Cardiac muscle cell (in vitro differentiated cells and primary cell): ENCODE measurements around the gene GPC5. TPM values are rescaled to one million over a fixed set of nuclear protein-coding genes. Genes with fewer than 3 reads are reported as not detected.

ENCODE experiments used
- DNase-seq, 2 donors: peaks; one replicate each; pipeline versions ENCODE4 v3.0.0 to v3.0.0-alpha.2; 2010 to 2017; ENCODE audit warnings: low read depth in 1 of 2, low spot score in 1 of 2
- H3K27ac ChIP-seq: fragments of 200-600 bp; sonication (generic); 2 replicates; pipeline ENCODE4 v1.5.1; 2016
- H3K27me3 ChIP-seq: fragments of 200-600 bp; sonication (generic); 2 replicates; pipeline ENCODE4 v1.6.0; 2016; ENCODE audit warnings: control low read depth
- H3K36me3 ChIP-seq: fragments of 200-600 bp; sonication (generic); 2 replicates; pipeline ENCODE4 v1.5.1; 2016; ENCODE audit warnings: control low read depth
- H3K4me1 ChIP-seq: fragments of 200-600 bp; sonication (generic); 2 replicates; pipeline ENCODE4 v1.8.1; 2017; ENCODE audit warnings: low read depth, mild to moderate bottlenecking, mixed run types
- H3K4me3 ChIP-seq: fragments of 200-600 bp; sonication (generic); 2 replicates; pipeline ENCODE4 v1.5.1; 2016; ENCODE audit warnings: mild to moderate bottlenecking
- H3K9me3 ChIP-seq: fragments of 200-600 bp; sonication (generic); 2 replicates; pipeline ENCODE4 v1.5.1; 2017; ENCODE audit warnings: low read depth, mild to moderate bottlenecking, control low read depth
- CTCF ChIP-seq: IDR thresholded peaks from 2 replicates; pipeline ENCODE4 v1.5.1; 2012; ENCODE audit warnings: low read depth, mild to moderate bottlenecking, low read length
- polyA plus RNA-seq: library from polyadenylated mRNA; unstranded; fragments of >200 nt; fragmentation: Nextera tagmentation; extraction: Ambion mirVana; gene quantifications from 2 replicates; pipeline ENCODE4 v1.2.1, GENCODE V29; 2016
- total RNA-seq: library from RNA; depleted of rRNA; stranded (reverse); fragments of >200 nt; gene quantifications from 2 replicates; pipeline ENCODE4 v1.2.3, GENCODE V29; 2016

Gene GPC5
- total and polyA plus RNA-seq, 2 experiments from 2014 or later, result 0.97 to 3.3 TPM

GRCh38 chr13:91962946-91963345 lies 564.5 kb downstream of the GPC5 start:
- no peaks in the 10 kb centered on the region for H3K9me3 ChIP-seq
- no peak for TF ChIP-seq CTCF
- no peaks in the 10 kb centered on the region for H3K27me3 ChIP-seq
- no peak overlapping the region for H3K27ac ChIP-seq
- no peaks in the 10 kb centered on the region for H3K4me1 ChIP-seq
- no peak overlapping the region for H3K4me3 ChIP-seq
- H3K36me3 ChIP-seq, result no peaks in the 10 kb centered on the region
- no peak for DNase-seq

GRCh38 chr13:91965511-91965910 lies 567.1 kb downstream of the GPC5 start:
- H3K27me3 ChIP-seq, result no peaks in the 10 kb centered on the region

GRCh38 chr13:91978571-91978970 lies 580.1 kb downstream of the GPC5 start:
- Histone ChIP-seq H3K36me3 (no peaks in the 10 kb centered on the region), H3K27me3 (no peaks in the 10 kb centered on the region), H3K4me3 (no peak overlapping the region), H3K9me3 (no peaks in the 10 kb centered on the region), H3K4me1 (no peaks in the 10 kb centered on the region), H3K27ac (no peak overlapping the region)
- no peak for DNase-seq
- no peak for TF ChIP-seq CTCF

More at GRCh38 chr13:91965511-91965910, 567.1 kb downstream of the GPC5 start:
- Histone ChIP-seq H3K4me1 (no peaks in the 10 kb centered on the region), H3K36me3 (no peaks in the 10 kb centered on the region), H3K9me3 (no peaks in the 10 kb centered on the region), H3K4me3 (no peak overlapping the region), H3K27ac (no peak overlapping the region)
- TF ChIP-seq CTCF, result no peak
- DNase-seq, result no peak

DNA sequence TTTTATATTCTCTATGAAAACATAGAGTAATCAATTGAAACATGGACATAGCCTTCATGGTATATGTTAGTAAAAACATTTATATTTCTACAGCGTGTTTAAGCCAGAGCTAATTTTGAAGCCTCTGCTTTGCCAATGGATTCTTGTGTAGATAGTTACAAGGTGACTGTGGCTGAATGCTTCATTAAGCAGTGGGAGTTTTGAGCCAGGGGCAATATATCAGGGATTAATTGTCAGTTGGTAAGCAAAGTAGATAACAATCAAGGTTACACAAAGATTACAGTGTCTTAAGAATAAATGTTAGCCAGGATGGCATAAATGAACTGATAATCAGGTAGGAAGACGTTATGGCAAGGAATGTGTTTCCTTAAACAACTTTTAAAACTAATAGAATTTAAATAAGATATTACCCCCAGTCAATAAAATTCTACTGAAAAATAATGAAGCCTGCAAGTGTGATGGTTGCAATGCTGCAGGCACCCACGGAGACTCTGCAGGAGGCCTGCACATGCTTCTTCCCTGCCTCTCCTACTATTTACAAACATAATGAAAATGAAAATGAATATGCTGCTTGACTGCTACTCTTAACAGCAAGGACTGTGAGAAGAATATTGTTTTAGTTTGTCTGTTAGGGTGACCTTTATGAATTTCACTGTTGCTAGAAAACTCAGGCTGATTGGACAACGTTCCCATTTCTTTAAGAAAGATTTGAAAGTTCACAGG lies 588.5 kb downstream of the GPC5 start:
- H3K27me3 ChIP-seq, result no peaks in the 10 kb centered on the region
- no peak overlapping the region for H3K4me3 ChIP-seq
- no peak overlapping the region for H3K27ac ChIP-seq
- no peak for DNase-seq
- no peak for TF ChIP-seq CTCF
- H3K4me1 ChIP-seq, result no peaks in the 10 kb centered on the region
- no peaks in the 10 kb centered on the region for H3K36me3 ChIP-seq
- no peaks in the 10 kb centered on the region for H3K9me3 ChIP-seq

DNA sequence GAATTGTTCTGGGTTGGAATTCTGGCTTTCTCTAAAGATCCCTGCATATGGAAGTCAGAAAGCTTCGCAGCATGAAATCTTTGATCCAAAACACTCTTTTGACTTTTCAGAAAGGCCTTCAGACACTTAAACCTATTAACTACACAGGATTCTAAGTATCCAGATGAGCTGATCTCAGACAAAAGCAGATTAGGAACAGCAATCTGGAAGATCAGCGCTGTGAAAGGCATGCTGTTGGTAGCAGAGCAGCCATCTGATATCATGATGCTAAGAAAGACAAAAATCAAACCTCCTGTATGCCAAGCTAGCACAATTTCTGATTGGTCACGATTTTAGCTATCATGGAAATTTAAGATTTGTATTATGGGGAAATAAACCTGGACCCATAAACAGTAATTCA lies 589.9 kb downstream of the GPC5 start:
- TF ChIP-seq CTCF, result no peak
- no peak for DNase-seq
- Histone ChIP-seq H3K4me3 (no peak overlapping the region), H3K27ac (no peak overlapping the region), H3K4me1 (no peaks in the 10 kb centered on the region), H3K9me3 (no peaks in the 10 kb centered on the region), H3K36me3 (no peaks in the 10 kb centered on the region), H3K27me3 (no peaks in the 10 kb centered on the region)
